Measurements from ENCODE around the gene BCL6. TPM values are rescaled to one million over a fixed set of nuclear protein-coding genes. Genes with fewer than 3 reads are reported as not detected.

The BCL6 gene
- total RNA-seq, 2 experiments from 2014 or later, result 65.6 to 256 TPM

DNA sequence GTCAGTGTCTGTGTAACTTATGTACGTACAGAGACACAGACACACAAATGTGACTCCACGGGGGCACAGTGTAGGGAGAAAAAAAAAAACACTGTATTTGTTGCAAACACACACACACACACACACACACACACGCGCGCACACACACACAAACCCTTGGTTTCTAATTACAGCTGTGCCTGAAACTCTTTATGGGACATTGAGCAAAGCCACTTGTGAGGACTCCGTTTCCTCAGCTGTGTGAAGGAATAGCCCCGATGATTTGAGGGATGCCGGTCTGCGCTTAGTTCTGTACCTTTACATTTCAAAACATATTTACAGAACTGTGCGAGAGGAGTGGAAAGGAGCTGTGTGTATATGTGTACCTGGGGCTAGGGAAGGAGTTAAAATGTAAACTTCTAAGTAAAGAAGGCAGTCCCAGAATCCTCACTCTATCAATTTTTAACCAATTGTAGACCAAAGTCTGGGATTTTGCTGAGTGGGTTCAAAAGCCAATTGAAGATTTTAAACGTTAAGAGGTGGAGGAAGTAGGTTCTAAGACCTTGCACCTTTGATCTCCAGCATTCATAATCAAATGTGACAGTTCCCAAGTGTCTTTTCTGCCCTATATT lies 5.3 kb upstream of the BCL6 start:
- ChIA-PET POLR2A (interaction anchor here (0.6 to 13.4 kb wide), 16 partner anchors 11 to 1204 kb away, joined by 3 to 531 read pairs (median 6); no protein-coding TSS in a partner anchor), CTCF (ENCODE audit: unreplicated experiment) (interaction anchor here (1.1 to 1.8 kb wide), 3 partner anchors 148 to 211 kb away, joined by 3 to 9 read pairs (median 4); no protein-coding TSS in a partner anchor)
- H3K4me2 ChIP-seq (ENCODE audit: low read length), result peak overlapping the region; percentile 93

DNA sequence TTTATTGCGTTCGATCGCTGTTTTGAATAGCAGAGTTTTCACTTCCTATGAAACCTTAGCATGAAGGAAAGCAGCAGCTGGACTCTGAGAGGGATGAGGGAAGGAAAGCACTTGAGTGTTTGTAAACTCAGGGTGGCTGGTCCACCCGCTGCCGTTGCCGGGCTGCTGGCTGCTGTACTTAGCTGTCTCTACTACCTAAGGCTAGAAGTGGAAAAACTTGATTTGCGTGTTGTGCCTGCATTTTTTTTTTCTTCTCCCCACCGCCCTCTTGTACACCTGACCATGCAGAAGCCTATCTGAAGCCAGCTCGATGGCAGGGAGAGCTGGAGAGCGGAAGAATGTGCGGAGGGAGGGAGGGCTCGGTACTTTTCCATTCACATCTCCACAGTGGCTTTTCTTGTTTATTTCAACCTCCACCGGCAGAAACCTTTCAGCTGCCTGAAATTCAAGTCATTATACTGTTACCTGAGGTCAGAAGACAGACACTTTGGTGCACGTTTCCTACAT lies 4.8 kb upstream of the BCL6 start:
- H3K36me3 ChIP-seq (ENCODE audit: insufficient read depth, low read length), result 0 out of 2 replicates have a peak, but pooled peaks cover under 1% of the 10 kb centered on the region
- TF ChIP-seq, protein P1, sequence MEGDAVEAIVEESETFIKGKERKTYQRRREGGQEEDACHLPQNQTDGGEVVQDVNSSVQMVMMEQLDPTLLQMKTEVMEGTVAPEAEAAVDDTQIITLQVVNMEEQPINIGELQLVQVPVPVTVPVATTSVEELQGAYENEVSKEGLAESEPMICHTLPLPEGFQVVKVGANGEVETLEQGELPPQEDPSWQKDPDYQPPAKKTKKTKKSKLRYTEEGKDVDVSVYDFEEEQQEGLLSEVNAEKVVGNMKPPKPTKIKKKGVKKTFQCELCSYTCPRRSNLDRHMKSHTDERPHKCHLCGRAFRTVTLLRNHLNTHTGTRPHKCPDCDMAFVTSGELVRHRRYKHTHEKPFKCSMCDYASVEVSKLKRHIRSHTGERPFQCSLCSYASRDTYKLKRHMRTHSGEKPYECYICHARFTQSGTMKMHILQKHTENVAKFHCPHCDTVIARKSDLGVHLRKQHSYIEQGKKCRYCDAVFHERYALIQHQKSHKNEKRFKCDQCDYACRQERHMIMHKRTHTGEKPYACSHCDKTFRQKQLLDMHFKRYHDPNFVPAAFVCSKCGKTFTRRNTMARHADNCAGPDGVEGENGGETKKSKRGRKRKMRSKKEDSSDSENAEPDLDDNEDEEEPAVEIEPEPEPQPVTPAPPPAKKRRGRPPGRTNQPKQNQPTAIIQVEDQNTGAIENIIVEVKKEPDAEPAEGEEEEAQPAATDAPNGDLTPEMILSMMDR (conservative IDR thresholded peaks at IDR 0.05; ENCODE audit: low read length), result no peak
- no peak for TF ChIP-seq EZH2phosphoT487 (IDR thresholded peaks at IDR 0.05; ENCODE audit: borderline replicate concordance, low read depth, low read length)
- H3K4me2 ChIP-seq (ENCODE audit: low read length), result peak overlapping the region; percentile 93
- H3K9me3 ChIP-seq (ENCODE audit: low read length), result no peaks in the 10 kb centered on the region
- no peaks in the 10 kb centered on the region for H3K9me2 ChIP-seq (ENCODE audit: insufficient read depth, low read length)
- H2AFZ ChIP-seq (ENCODE audit: low read length), result peak overlapping the region; percentile 19; the same call in 1 of the 2 replicates
- CTCF ChIA-PET (ENCODE audit: unreplicated experiment), result interaction anchor here (0.6 to 3.0 kb wide), 7 partner anchors 10 to 212 kb away, joined by 3 to 18 read pairs (median 4); no protein-coding TSS in a partner anchor
- peaks cover 54% of the 10 kb centered on the region for H3K4me1 ChIP-seq (ENCODE audit: insufficient read depth, low read length, poor library complexity, severe bottlenecking)
- intact Hi-C loops (cut with micrococcal nuclease; ENCODE audit: unreplicated experiment), result no loop called here
- BruUV-seq (replicated peaks), result no TSS peak
- peak; percentile 78 for DNase-seq (ENCODE audit: low spot score)
- POLR2A ChIA-PET, result interaction anchor here (0.6 to 13.4 kb wide), 20 partner anchors 10 to 1204 kb away, joined by 3 to 531 read pairs (median 6); no protein-coding TSS in a partner anchor
- H3K79me2 ChIP-seq (ENCODE audit: insufficient read depth, low read depth, low read length), result peaks cover 23% of the 10 kb centered on the region
- H4K20me1 ChIP-seq (ENCODE audit: insufficient read depth, low read length), result no peaks in the 10 kb centered on the region
- peak overlapping the region; percentile 90 for H3K27ac ChIP-seq (ENCODE audit: low read depth, low read length, poor library complexity, severe bottlenecking)
- H3K4me3 ChIP-seq (ENCODE audit: low read depth, low read length, poor library complexity, severe bottlenecking), result peak overlapping the region; percentile 58

More for the DNA sequence above, 5.3 kb upstream of the BCL6 start:
- no peaks in the 10 kb centered on the region for H3K9me3 ChIP-seq (ENCODE audit: low read length)
- BruUV-seq (replicated peaks), result no TSS peak
- DNase-seq (ENCODE audit: low spot score), result peak; percentile 61
- intact Hi-C loops (cut with micrococcal nuclease; ENCODE audit: unreplicated experiment), result no loop called here
- peaks cover 54% of the 10 kb centered on the region for H3K4me1 ChIP-seq (ENCODE audit: insufficient read depth, low read length, poor library complexity, severe bottlenecking)
- peaks cover 17% of the 10 kb centered on the region for H3K79me2 ChIP-seq (ENCODE audit: insufficient read depth, low read depth, low read length)
- H4K20me1 ChIP-seq (ENCODE audit: insufficient read depth, low read length), result no peaks in the 10 kb centered on the region
- H3K4me3 ChIP-seq (ENCODE audit: low read depth, low read length, poor library complexity, severe bottlenecking), result peak overlapping the region; percentile 58
- H3K27ac ChIP-seq (ENCODE audit: low read depth, low read length, poor library complexity, severe bottlenecking), result peak overlapping the region; percentile 90
- TF ChIP-seq EZH2phosphoT487 (IDR thresholded peaks at IDR 0.05; ENCODE audit: borderline replicate concordance, low read depth, low read length), result no peak
- TF ChIP-seq, protein P1 (conservative IDR thresholded peaks at IDR 0.05; ENCODE audit: low read length), result no peak
- H2AFZ ChIP-seq (ENCODE audit: low read length), result peak overlapping the region; percentile 19; the same call in 1 of the 2 replicates
- no peaks in the 10 kb centered on the region for H3K9me2 ChIP-seq (ENCODE audit: insufficient read depth, low read length)
- no peaks in the 10 kb centered on the region for H3K36me3 ChIP-seq (ENCODE audit: insufficient read depth, low read length)

Data from OCI-LY7 (cell line).